Neural cell (in vitro differentiated cells): ENCODE data around the gene RAC3. TPM values are rescaled to one million over a fixed set of nuclear protein-coding genes. Genes with fewer than 3 reads are reported as not detected.

Source experiments
- H2AFZ ChIP-seq: fragments of 200-600, 300-800 bp; sonication (generic), shearing (Covaris generic); 2 replicates; pipeline ENCODE4 v1.6.0; 2014; ENCODE audit warnings: low read depth, mild to moderate bottlenecking, antibody characterized with exemption, low read length, moderate library complexity
- H3F3A ChIP-seq: fragments of 200-600 bp; shearing (Covaris generic); 2 replicates; pipeline ENCODE4 v1.6.1; 2016; ENCODE audit warnings: mild to moderate bottlenecking, moderate library complexity, mixed read lengths, antibody characterized with exemption, low read length; ENCODE audit not compliant: insufficient read depth, poor library complexity, severe bottlenecking
- H3K27ac ChIP-seq: fragments of 200-600, 300-800 bp; sonication (generic), shearing (Covaris generic); 2 replicates; pipeline ENCODE4 v1.5.1; 2014; ENCODE audit warnings: mild to moderate bottlenecking, low read length, moderate library complexity
- H3K27me3 ChIP-seq: fragments of 300-800, 200-600 bp; sonication (generic), shearing (Covaris generic); 2 replicates; pipeline ENCODE4 v1.6.0; 2014; ENCODE audit warnings: mild to moderate bottlenecking, low read depth, low read length, moderate library complexity; ENCODE audit not compliant: insufficient read depth
- H3K36me3 ChIP-seq: fragments of 300-800, 200-600 bp; sonication (generic), shearing (Covaris generic); 2 replicates; pipeline ENCODE4 v1.5.1; 2014; ENCODE audit warnings: mild to moderate bottlenecking, antibody characterized with exemption, low read length, moderate library complexity; ENCODE audit not compliant: insufficient read depth
- H3K4me2 ChIP-seq: fragments of 300-800, 200-600 bp; sonication (generic), shearing (Covaris generic); 2 replicates; pipeline ENCODE4 v1.6.0; 2014; ENCODE audit warnings: mild to moderate bottlenecking, low read length
- H3K4me3 ChIP-seq: fragments of 300-800, 200-600 bp; sonication (generic), shearing (Covaris generic); 2 replicates; pipeline ENCODE4 v1.5.1; 2014; ENCODE audit warnings: mild to moderate bottlenecking, low read length, moderate library complexity
- H3K79me2 ChIP-seq: fragments of 200-600 bp; shearing (Covaris generic); replicated peaks from 2 replicates; pipeline ENCODE4 v1.6.0; 2014; ENCODE audit warnings: mild to moderate bottlenecking, low read length, moderate library complexity; ENCODE audit not compliant: insufficient read depth
- H3K9ac ChIP-seq: fragments of 300-800, 200-600 bp; sonication (generic), shearing (Covaris generic); 2 replicates; pipeline ENCODE4 v1.6.1; 2016; ENCODE audit warnings: mild to moderate bottlenecking, low read length, mixed read lengths
- H3K9me2 ChIP-seq: fragments of 200-600 bp; shearing (Covaris generic); 2 replicates; pipeline ENCODE4 v1.6.1; 2016; ENCODE audit warnings: mild to moderate bottlenecking, low read length, mixed read lengths; ENCODE audit not compliant: insufficient read depth
- H3K9me3 ChIP-seq: fragments of 200-600, 300-800 bp; sonication (generic), shearing (Covaris generic); 2 replicates; pipeline ENCODE4 v1.6.1; 2016; ENCODE audit warnings: mild to moderate bottlenecking, mixed run types, low read length, moderate library complexity, mixed read lengths
- H4K20me1 ChIP-seq: fragments of 200-600 bp; shearing (Covaris generic); 2 replicates; pipeline ENCODE4 v1.6.1; 2016; ENCODE audit warnings: mild to moderate bottlenecking, mixed run types; ENCODE audit not compliant: insufficient read depth
- CTCF ChIP-seq: fragments of 450-650 bp; IDR thresholded peaks from 2 replicates; pipeline ENCODE4 v1.5.1; 2014; ENCODE audit warnings: antibody characterized with exemption, mild to moderate bottlenecking, moderate library complexity; ENCODE audit not compliant: poor library complexity, severe bottlenecking
- EP300 ChIP-seq: fragments of 450-650 bp; conservative IDR thresholded peaks from 2 replicates; pipeline ENCODE4 v1.6.1; 2014; ENCODE audit warnings: antibody characterized with exemption, mild to moderate bottlenecking, moderate library complexity; ENCODE audit not compliant: poor library complexity, severe bottlenecking
- EZH2 ChIP-seq: fragments of 200-600, 300-800 bp; shearing (Covaris generic), sonication (generic); IDR thresholded peaks from 2 replicates; pipeline ENCODE4 v1.6.1; 2014; ENCODE audit warnings: antibody characterized with exemption, low read length, borderline replicate concordance, mild to moderate bottlenecking; ENCODE audit not compliant: insufficient read depth, poor library complexity, severe bottlenecking
- MXI1 ChIP-seq: fragments of 450-650 bp; conservative IDR thresholded peaks from 2 replicates; pipeline ENCODE4 v1.6.1; 2014; ENCODE audit warnings: antibody characterized with exemption, mild to moderate bottlenecking; ENCODE audit not compliant: poor library complexity, severe bottlenecking
- POLR2AphosphoS5 ChIP-seq: IDR thresholded peaks from 2 replicates; pipeline ENCODE4 v1.6.1; 2012
- RAD21 ChIP-seq: fragments of 450-650 bp; conservative IDR thresholded peaks from 2 replicates; pipeline ENCODE4 v1.6.1; 2014; ENCODE audit warnings: antibody characterized with exemption, mild to moderate bottlenecking, moderate library complexity
- SMC3 ChIP-seq: fragments of 450-650 bp; conservative IDR thresholded peaks from 2 replicates; pipeline ENCODE4 v1.6.1; 2014; ENCODE audit warnings: antibody characterized with exemption, mild to moderate bottlenecking, moderate library complexity; ENCODE audit not compliant: poor library complexity
- TAF1 ChIP-seq: IDR thresholded peaks from 2 replicates; pipeline ENCODE4 v1.6.1; 2012; ENCODE audit warnings: low read depth
- polyA plus RNA-seq: library from polyadenylated mRNA; depleted of rRNA; stranded (reverse); fragments of >200 nt; gene quantifications from 2 replicates; pipeline ENCODE4 v1.2.3, GENCODE V29; 2014
- TF ChIP-seq, protein P1 (sequence below): IDR thresholded peaks from 2 replicates; pipeline ENCODE4 v1.6.1; 2012; ENCODE audit warnings: borderline replicate concordance

RAC3 gene
- polyA plus RNA-seq, 1 donor from 2014 or later = 211 TPM

- Histone ChIP-seq H2AFZ (no peak overlapping the region), H3K9me2 (no peaks in the 10 kb centered on the region), H3K79me2 (no peaks in the 10 kb centered on the region), H3K4me2 (no peak overlapping the region), H3K9ac (no peak overlapping the region), H3F3A (no peaks in the 10 kb centered on the region), H3K27me3 (no peaks in the 10 kb centered on the region), H3K4me3 (no peak overlapping the region), H3K9me3 (no peaks in the 10 kb centered on the region), H3K27ac (no peak overlapping the region), H4K20me1 (no peaks in the 10 kb centered on the region), H3K36me3 (no peaks in the 10 kb centered on the region)
- TF ChIP-seq CTCF (no peak), POLR2AphosphoS5 (no peak), TAF1 (no peak), RAD21 (no peak), SMC3 (no peak), EZH2 (no peak), EP300 (no peak), MXI1 (no peak)
- TF ChIP-seq, protein P1, sequence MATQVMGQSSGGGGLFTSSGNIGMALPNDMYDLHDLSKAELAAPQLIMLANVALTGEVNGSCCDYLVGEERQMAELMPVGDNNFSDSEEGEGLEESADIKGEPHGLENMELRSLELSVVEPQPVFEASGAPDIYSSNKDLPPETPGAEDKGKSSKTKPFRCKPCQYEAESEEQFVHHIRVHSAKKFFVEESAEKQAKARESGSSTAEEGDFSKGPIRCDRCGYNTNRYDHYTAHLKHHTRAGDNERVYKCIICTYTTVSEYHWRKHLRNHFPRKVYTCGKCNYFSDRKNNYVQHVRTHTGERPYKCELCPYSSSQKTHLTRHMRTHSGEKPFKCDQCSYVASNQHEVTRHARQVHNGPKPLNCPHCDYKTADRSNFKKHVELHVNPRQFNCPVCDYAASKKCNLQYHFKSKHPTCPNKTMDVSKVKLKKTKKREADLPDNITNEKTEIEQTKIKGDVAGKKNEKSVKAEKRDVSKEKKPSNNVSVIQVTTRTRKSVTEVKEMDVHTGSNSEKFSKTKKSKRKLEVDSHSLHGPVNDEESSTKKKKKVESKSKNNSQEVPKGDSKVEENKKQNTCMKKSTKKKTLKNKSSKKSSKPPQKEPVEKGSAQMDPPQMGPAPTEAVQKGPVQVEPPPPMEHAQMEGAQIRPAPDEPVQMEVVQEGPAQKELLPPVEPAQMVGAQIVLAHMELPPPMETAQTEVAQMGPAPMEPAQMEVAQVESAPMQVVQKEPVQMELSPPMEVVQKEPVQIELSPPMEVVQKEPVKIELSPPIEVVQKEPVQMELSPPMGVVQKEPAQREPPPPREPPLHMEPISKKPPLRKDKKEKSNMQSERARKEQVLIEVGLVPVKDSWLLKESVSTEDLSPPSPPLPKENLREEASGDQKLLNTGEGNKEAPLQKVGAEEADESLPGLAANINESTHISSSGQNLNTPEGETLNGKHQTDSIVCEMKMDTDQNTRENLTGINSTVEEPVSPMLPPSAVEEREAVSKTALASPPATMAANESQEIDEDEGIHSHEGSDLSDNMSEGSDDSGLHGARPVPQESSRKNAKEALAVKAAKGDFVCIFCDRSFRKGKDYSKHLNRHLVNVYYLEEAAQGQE = no peak
Measured at GRCh38 chr17:82058855-82059249, 27.4 kb downstream of the RAC3 start.

- no peaks in the 10 kb centered on the region for H3K79me2 ChIP-seq
- no peak overlapping the region for H2AFZ ChIP-seq
- no peaks in the 10 kb centered on the region for H3K27me3 ChIP-seq
- no peaks in the 10 kb centered on the region for H3K9me2 ChIP-seq
- H3K27ac ChIP-seq = no peak overlapping the region
- H3K9ac ChIP-seq = no peak overlapping the region
- no peak overlapping the region for H3K4me3 ChIP-seq
- no peaks in the 10 kb centered on the region for H4K20me1 ChIP-seq
- H3K36me3 ChIP-seq = no peaks in the 10 kb centered on the region
- H3K4me2 ChIP-seq = no peak overlapping the region
- H3F3A ChIP-seq = no peaks in the 10 kb centered on the region
- TF ChIP-seq, protein P1 = no peak
- no peak for TF ChIP-seq CTCF
- TF ChIP-seq TAF1 = no peak
- TF ChIP-seq SMC3 = no peak
- TF ChIP-seq POLR2AphosphoS5 = no peak
- no peak for TF ChIP-seq EP300
- TF ChIP-seq EZH2 = no peak
- no peak for TF ChIP-seq RAD21
- no peak for TF ChIP-seq MXI1
- H3K9me3 ChIP-seq = no peaks in the 10 kb centered on the region
Measured at GRCh38 chr17:82059272-82060000, 28.0 kb downstream of the RAC3 start.
